K562 (cell line): ENCODE measurements around the gene NACA2. TPM values are rescaled to one million over a fixed set of nuclear protein-coding genes. Genes with fewer than 3 reads are reported as not detected.
A peak's percentile ranks its signal among the peaks of the same experiment; 100 is the strongest.

Source experiments
- ATAC-seq: fragments of 200-7000 bp; cut with Tn5 transposase; 3 replicates; pipeline ENCODE4 v1.9.1; 2020; ENCODE audit warnings: moderate library complexity
- BruUV-seq: library from RNA; stranded (reverse); fragments of 400-500 nt; replicated peaks from 2 replicates; lab custom pipeline; 2021; lab: Mats Ljungman, UMichigan
- CTCF ChIA-PET: fragments of 300-600 bp; formaldehyde crosslinking; extraction: SDS; loops from one replicate; lab custom pipeline; 2021; ENCODE audit warnings: low intra/inter-chr PET ratio; lab: Yijun Ruan, JAX
- POLR2A ChIA-PET: fragments of 300-600, 350-650 bp; sonication (Branson Sonifier 250); formaldehyde crosslinking; extraction: SDS; loops from one replicate; lab custom pipeline; 2021; ENCODE audit warnings: antibody characterized with exemption, inconsistent platforms; lab: Yijun Ruan, JAX
- DNase-seq, 4 experiments: peaks; one replicate each; pipeline versions ENCODE4 v3.0.0 to v3.0.0-alpha.2; 2011 to 2018; ENCODE audit warnings: low spot score in 3 of 4, mixed read lengths in 3 of 4; ENCODE audit errors: extremely low read depth in 1 of 4
- FAIRE-seq: peaks from 2 replicates; lab custom pipeline; 2011; peaks lifted over from hg19 to GRCh38; lab: Jason Lieb, UNC
- H2AFZ ChIP-seq: 2 replicates; pipeline ENCODE4 v1.6.0; 2011; ENCODE audit warnings: low read depth, low read length, control low read depth, inconsistent platforms
- H3K27ac ChIP-seq: fragments of 200-600 bp; 3 replicates; pipeline ENCODE4 v1.8.0; 2011; ENCODE audit warnings: low read depth, mild to moderate bottlenecking, control low read depth, inconsistent platforms, low read length, moderate library complexity, mixed read lengths; ENCODE audit errors: extremely low read depth
- H3K27me3 ChIP-seq, 2 experiments: fragments of 300-600 bp in 1 of 2; 2 replicates in 1 of 2; 3 replicates in 1 of 2; pipeline versions ENCODE4 v1.6.0 to v1.8.0; 2011; ENCODE audit warnings: inconsistent platforms in 2 of 2, low read length in 2 of 2, mild to moderate bottlenecking in 1 of 2, mixed read lengths in 1 of 2, moderate library complexity in 1 of 2; ENCODE audit not compliant: control insufficient read depth in 2 of 2, insufficient read depth in 2 of 2
- H3K36me3 ChIP-seq: fragments of 300-600 bp; 3 replicates; pipeline ENCODE4 v1.8.0; 2011; ENCODE audit warnings: mild to moderate bottlenecking, low read length, inconsistent platforms; ENCODE audit not compliant: control insufficient read depth, insufficient read depth
- H3K4me1 ChIP-seq, 2 experiments: fragments of 200-600 bp in 1 of 2; replicated peaks in 1 of 2; 2 replicates in 1 of 2; 3 replicates in 1 of 2; pipeline versions ENCODE4 v1.5.1 to v1.8.0; 2011; ENCODE audit warnings: inconsistent platforms in 2 of 2, low read length in 2 of 2, mild to moderate bottlenecking in 1 of 2, mixed read lengths in 1 of 2, moderate library complexity in 1 of 2; ENCODE audit not compliant: control insufficient read depth in 2 of 2, insufficient read depth in 2 of 2
- H3K4me2 ChIP-seq: 2 replicates; pipeline ENCODE4 v1.6.1; 2011; ENCODE audit warnings: low read length, control low read depth, inconsistent platforms, mixed read lengths; ENCODE audit not compliant: insufficient read depth
- H3K4me3 ChIP-seq: fragments of 200-600 bp; sonication (generic), shearing (Covaris generic); 2 replicates; pipeline ENCODE4 v1.5.1; 2016; ENCODE audit warnings: control low read depth, inconsistent platforms
- H3K79me2 ChIP-seq: fragments of 200-600 bp; 3 replicates; pipeline ENCODE4 v1.8.0; 2011; ENCODE audit warnings: low read length, inconsistent platforms; ENCODE audit not compliant: control insufficient read depth, insufficient read depth
- H3K9ac ChIP-seq, 2 experiments: 2 replicates each; pipeline versions ENCODE4 v1.6.0 to v1.6.1; 2011; ENCODE audit warnings: low read depth in 2 of 2, low read length in 2 of 2, control low read depth in 1 of 2, inconsistent platforms in 1 of 2, mild to moderate bottlenecking in 1 of 2, mixed read lengths in 1 of 2; ENCODE audit not compliant: insufficient read depth in 1 of 2
- H3K9me1 ChIP-seq: one replicate; pipeline ENCODE4 v1.6.0; 2011; ENCODE audit warnings: inconsistent platforms, mild to moderate bottlenecking, low read length, moderate library complexity; ENCODE audit not compliant: control insufficient read depth, insufficient read depth
- H3K9me3 ChIP-seq: replicated peaks from 2 replicates; pipeline ENCODE4 v1.5.1; 2011; ENCODE audit warnings: low read depth, low read length, inconsistent platforms; ENCODE audit not compliant: control insufficient read depth, insufficient read depth
- H4K20me1 ChIP-seq: replicated peaks from 2 replicates; pipeline ENCODE4 v1.6.1; 2011; ENCODE audit warnings: low read length, inconsistent platforms, mixed read lengths; ENCODE audit not compliant: control insufficient read depth, insufficient read depth
- EGR1 ChIP-seq: fragments of 450-650 bp; conservative IDR thresholded peaks from 2 replicates; pipeline ENCODE4 v1.6.1; 2017; ENCODE audit warnings: mild to moderate bottlenecking
- EWSR1 ChIP-seq: fragments of 450-650 bp; IDR thresholded peaks from 2 replicates; pipeline ENCODE4 v1.6.1; 2018; ENCODE audit warnings: borderline replicate concordance, mild to moderate bottlenecking, low read depth, moderate library complexity; ENCODE audit not compliant: partially characterized antibody
- KHSRP ChIP-seq: fragments of 450-650 bp; IDR thresholded peaks from 2 replicates; pipeline ENCODE4 v1.6.1; 2017
- RNF2 ChIP-seq: sonication (generic); IDR thresholded peaks from 2 replicates; pipeline ENCODE4 v1.6.1; 2016
- ZBTB11 ChIP-seq, 3 experiments: fragments of 200-800 bp in 1 of 3; fragments of 250-450 bp in 1 of 3; fragments of 450-650 bp in 1 of 3; sonication (Bioruptor Pico) in 1 of 3; sonication (Bioruptor generic) in 1 of 3; formaldehyde crosslinking in 1 of 3; IDR thresholded peaks; 2 replicates each; pipeline versions ENCODE4 v1.6.1 to v1.8.0; 2016 to 2022; ENCODE audit warnings: mild to moderate bottlenecking in 2 of 3, missing genetic modification characterization in 2 of 3, missing compliant biosample characterization in 1 of 3, moderate library complexity in 1 of 3
- WGBS: fragments of 100-300 bp; shearing (Covaris generic); methylation state at CpG from one replicate; pipeline ENCODE4 v1.1.6; 2016; ENCODE audit warnings: low coverage, mixed read lengths; ENCODE audit not compliant: insufficient coverage; ENCODE audit errors: missing lambda C conversion rate; 5-methylcytosine and 5-hydroxymethylcytosine counted together
- in situ Hi-C: fragments of 300-500 bp; cut with MboI; formaldehyde crosslinking; loops from 4 replicates; pipeline ENCODE4 v1.15.0; 2018; ENCODE audit warnings: inconsistent platforms, mixed read lengths
- intact Hi-C: fragments of 100-400 bp; cut with micrococcal nuclease; formaldehyde crosslinking; loops from 2 replicates; pipeline ENCODE4 v1.14.2; 2022
- polyA plus RNA-seq, 8 experiments: library from polyadenylated mRNA; depleted of rRNA in 4 of 8; stranded (reverse) in 5 of 8; unstranded in 3 of 8; fragments of >200 nt; fragmentation: Nextera tagmentation in 2 of 8; fragmentation: Illumina TruSeq in 1 of 8; extraction: Ambion mirVana in 2 of 8; extraction: Trizol in 1 of 8; gene quantifications; 2 replicates each; pipeline versions ENCODE4 v1.2.1 to v1.2.3, GENCODE V29; 2011 to 2014; ENCODE audit warnings: inconsistent platforms in 1 of 8, missing spikeins in 1 of 8
- total RNA-seq, 7 experiments: library from RNA; depleted of rRNA in 6 of 7; stranded (reverse); fragments of >200 nt in 6 of 7; fragmentation: Illumina TruSeq in 2 of 7; extraction: Trizol in 2 of 7; gene quantifications; 2 replicates each; pipeline versions ENCODE4 v1.2.1 to v1.2.3, GENCODE V29; 2011 to 2021; ENCODE audit warnings: low replicate concordance in 1 of 7
- TF ChIP-seq, protein P1 (sequence below): fragments of 450-650 bp; IDR thresholded peaks from one replicate; pipeline ENCODE4 v1.6.1; 2018; ENCODE audit warnings: mild to moderate bottlenecking, moderate library complexity; ENCODE audit not compliant: partially characterized antibody

Gene NACA2
- total and polyA plus RNA-seq, 9 of the 15 experiments (the other 6 are each of a cell fraction or from before 2014, with no cell fraction given), result 0.13 to 0.29 (median 0.23) TPM; not detected in 4

DNA sequence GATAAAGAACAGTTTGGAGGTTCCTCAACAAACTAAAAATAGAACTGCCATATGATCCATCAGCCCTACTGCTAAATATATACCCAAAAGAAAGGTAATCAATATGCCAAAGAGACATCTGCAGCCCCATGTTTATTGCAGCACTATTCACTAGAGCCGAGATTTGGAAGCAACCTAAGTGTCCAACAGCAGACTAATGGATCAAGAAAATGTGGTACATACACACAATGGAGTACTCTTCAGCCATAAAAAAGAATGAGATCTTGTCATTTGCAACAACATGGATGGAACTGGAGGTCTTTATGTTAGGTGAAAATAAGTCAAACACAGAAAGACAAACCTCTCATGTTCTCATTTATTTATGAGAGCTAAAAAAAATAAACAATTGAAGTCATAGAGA is 48.8 kb upstream of the NACA2 start:
- Histone ChIP-seq H3K4me1 (no peaks in the 10 kb centered on the region), H3K27me3 (peaks cover 2 to 6% of the 10 kb centered on the region in 2 experiments; a peak in 3 of 5 replicates), H3K79me2 (no peaks in the 10 kb centered on the region), H3K4me3 (no peak overlapping the region), H3K9me1 (no peaks in the 10 kb centered on the region), H3K27ac (no peak overlapping the region), H3K9me3 (0 out of 2 replicates have a peak, but pooled peaks cover 3% of the 10 kb centered on the region), H3K4me2 (no peak overlapping the region), H4K20me1 (no peaks in the 10 kb centered on the region), H3K9ac (no peak overlapping the region), H3K36me3 (no peaks in the 10 kb centered on the region), H2AFZ (no peak overlapping the region)
- intact Hi-C loops (no loop called here), in situ Hi-C loops (loop anchor here (5.0 kb wide), 2 partner anchors 197 to 467 kb away; no protein-coding TSS in a partner anchor)
- CTCF ChIA-PET, result no interaction called here
- WGBS, result 0% methylated on average over 1 of the region's 1 CpG
- ATAC-seq, result no peak
- no peak for DNase-seq
- no TSS peak for BruUV-seq
- POLR2A ChIA-PET, result no interaction called here
- TF ChIP-seq ZBTB11 (CRISPR knock-in tag; IDR thresholded peaks at IDR 0.05), result peak in 1 of 3 experiments; percentile 75; a peak in 1 of 6 replicates
- no peak for TF ChIP-seq KHSRP
- no peak for TF ChIP-seq EGR1
- TF ChIP-seq EWSR1, result peak; percentile 41
- no peak for TF ChIP-seq RNF2
- TF ChIP-seq, protein P1, sequence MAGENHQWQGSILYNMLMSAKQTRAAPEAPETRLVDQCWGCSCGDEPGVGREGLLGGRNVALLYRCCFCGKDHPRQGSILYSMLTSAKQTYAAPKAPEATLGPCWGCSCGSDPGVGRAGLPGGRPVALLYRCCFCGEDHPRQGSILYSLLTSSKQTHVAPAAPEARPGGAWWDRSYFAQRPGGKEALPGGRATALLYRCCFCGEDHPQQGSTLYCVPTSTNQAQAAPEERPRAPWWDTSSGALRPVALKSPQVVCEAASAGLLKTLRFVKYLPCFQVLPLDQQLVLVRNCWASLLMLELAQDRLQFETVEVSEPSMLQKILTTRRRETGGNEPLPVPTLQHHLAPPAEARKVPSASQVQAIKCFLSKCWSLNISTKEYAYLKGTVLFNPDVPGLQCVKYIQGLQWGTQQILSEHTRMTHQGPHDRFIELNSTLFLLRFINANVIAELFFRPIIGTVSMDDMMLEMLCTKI, result no peak
- FAIRE-seq, result no peak
